ENCODE measurements around the gene ATP1A1.

ATP1A1 gene

GRCh38 chr1:116415699-116416533, 42.9 kb downstream of the ATP1A1 start:
- no peak for TF ChIP-seq CTCF (IDR thresholded peaks at IDR 0.05; ENCODE audit: control insufficient read depth, extremely low read depth, insufficient read depth)
- DNase-seq (ENCODE audit: low read depth) = no peak
- no peak overlapping the region for H3K4me3 ChIP-seq (ENCODE audit: low read depth, low read length)

GRCh38 chr1:116416854-116417513, 43.9 kb downstream of the ATP1A1 start:
- no peak for DNase-seq (ENCODE audit: low read depth)
- no peak for TF ChIP-seq CTCF (IDR thresholded peaks at IDR 0.05; ENCODE audit: control insufficient read depth, extremely low read depth, insufficient read depth)
- H3K4me3 ChIP-seq (ENCODE audit: low read depth, low read length) = peak overlapping the region; percentile 93

GRCh38 chr1:116417678-116418077, 44.6 kb downstream of the ATP1A1 start:
- peak overlapping the region; percentile 93 for H3K4me3 ChIP-seq (ENCODE audit: low read depth, low read length)
- TF ChIP-seq CTCF (IDR thresholded peaks at IDR 0.05; ENCODE audit: control insufficient read depth, extremely low read depth, insufficient read depth) = no peak

GRCh38 chr1:116418091-116418830, 45.2 kb downstream of the ATP1A1 start:
- TF ChIP-seq CTCF (IDR thresholded peaks at IDR 0.05; ENCODE audit: control insufficient read depth, extremely low read depth, insufficient read depth) = no peak
- peak; percentile 45 for DNase-seq (ENCODE audit: low read depth)
- peak overlapping the region; percentile 93 for H3K4me3 ChIP-seq (ENCODE audit: low read depth, low read length)

More at GRCh38 chr1:116417678-116418077, 44.6 kb downstream of the ATP1A1 start:
- DNase-seq (ENCODE audit: low read depth) = no peak

- no peak overlapping the region for H3K4me3 ChIP-seq (ENCODE audit: low read depth, low read length)
- DNase-seq (ENCODE audit: low read depth) = no peak
- TF ChIP-seq CTCF (IDR thresholded peaks at IDR 0.05; ENCODE audit: control insufficient read depth, extremely low read depth, insufficient read depth) = no peak
These were observed 47.6 kb downstream of the ATP1A1 start for GRCh38 chr1:116420417-116421200.

GRCh38 chr1:116424438-116424837, 51.4 kb downstream of the ATP1A1 start:
- no peak for TF ChIP-seq CTCF (IDR thresholded peaks at IDR 0.05; ENCODE audit: control insufficient read depth, extremely low read depth, insufficient read depth)

More at GRCh38 chr1:116424438-116424837, 51.4 kb downstream of the ATP1A1 start:
- no peak overlapping the region for H3K4me3 ChIP-seq (ENCODE audit: low read depth, low read length)
- DNase-seq (ENCODE audit: low read depth) = no peak

All from LNCaP clone FGC (cell line).